ENCODE data around the gene RPL28. TPM values are rescaled to one million over a fixed set of nuclear protein-coding genes. Genes with fewer than 3 reads are reported as not detected.

The RPL28 gene
- total and polyA plus RNA-seq, 10 of the 15 experiments (the other 5 are each of a cell fraction or from before 2014, with no cell fraction given) = 260 to 3,542 (median 891) TPM

DNA sequence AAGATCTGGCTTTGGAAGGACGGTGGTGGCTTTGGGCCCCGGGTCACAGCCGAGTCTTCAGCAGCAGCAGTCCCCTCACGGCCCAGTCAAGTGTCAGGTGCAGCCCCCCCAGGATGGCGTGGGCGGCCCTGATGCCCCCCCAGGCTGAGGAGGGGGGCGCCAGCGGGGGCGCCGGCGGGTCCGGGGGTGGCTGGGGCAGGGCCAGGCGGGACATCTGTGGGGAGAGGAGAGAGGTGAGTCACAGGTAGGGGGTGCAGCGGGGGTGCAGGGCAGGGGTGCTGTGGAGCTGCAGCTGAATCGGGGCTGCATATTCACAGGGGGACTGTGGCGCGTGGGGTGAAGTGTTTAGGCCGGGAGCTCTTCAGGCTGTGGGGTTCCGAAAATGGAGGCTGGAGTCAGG lies 19.8 kb upstream of the RPL28 start:
- BruUV-seq (replicated peaks) = no TSS peak
- no peak overlapping the region for H3K4me3 ChIP-seq
- H4K20me1 ChIP-seq (ENCODE audit: control insufficient read depth, insufficient read depth) = no peaks in the 10 kb centered on the region
- no peak overlapping the region for H3K4me2 ChIP-seq (ENCODE audit: control insufficient read depth, insufficient read depth)
- H3K9ac ChIP-seq (ENCODE audit: control insufficient read depth, insufficient read depth, low read length) = no peak overlapping the region
- ATAC-seq (no peak), DNase-seq (ENCODE audit: low read depth, low spot score) (no peak), FAIRE-seq (no peak)
- no peak overlapping the region for H2AFZ ChIP-seq (ENCODE audit: control insufficient read depth, low read depth, low read length)
- in situ Hi-C loops (cut with MboI) = no loop called here
- H3K27me3 ChIP-seq (replicated peaks in 1 of 2; ENCODE audit: control insufficient read depth in 2 of 2, insufficient read depth in 2 of 2, low read length in 1 of 2) = peaks cover 3 to 10% of the 10 kb centered on the region in 2 experiments
- ChIA-PET SMC1A (ENCODE audit: uncharacterized antibody, unreplicated experiment) (no interaction called here), CTCF (interaction anchor here (1.3 kb wide), 1 partner anchor 138 kb away, joined by 3 read pairs; no protein-coding TSS in a partner anchor), RAD21 (ENCODE audit: unreplicated experiment) (no interaction called here), POLR2A (no interaction called here)
- H3K36me3 ChIP-seq (ENCODE audit: control insufficient read depth in 2 of 2, insufficient read depth in 2 of 2, low read length in 1 of 2) = no peaks in the 10 kb centered on the region
- intact Hi-C loops (cut with micrococcal nuclease; ENCODE audit: unreplicated experiment) = no loop called here
- H3K4me1 ChIP-seq (ENCODE audit: control insufficient read depth, insufficient read depth, low read length) = no peaks in the 10 kb centered on the region
- WGBS (ENCODE audit: insufficient coverage, insufficient replicate concordance, low lambda C conversion rate, missing lambda C conversion rate) = 59% methylated on average over 11 of the region's 19 CpGs
- no peak overlapping the region for H3K27ac ChIP-seq (ENCODE audit: control insufficient read depth, insufficient read depth)
- H3K79me2 ChIP-seq (ENCODE audit: control insufficient read depth, insufficient read depth, low read length) = no peaks in the 10 kb centered on the region
- H3K9me3 ChIP-seq (replicated peaks; ENCODE audit: control insufficient read depth, insufficient read depth, low read length) = no peaks in the 10 kb centered on the region
- TF ChIP-seq FOS (IDR thresholded peaks at IDR 0.05; ENCODE audit: borderline replicate concordance, extremely low read depth, insufficient read length) = no peak
- no peak for TF ChIP-seq ZSCAN29 (IDR thresholded peaks at IDR 0.05)
- no peak for TF ChIP-seq YY1 (IDR thresholded peaks at IDR 0.05; ENCODE audit: low read depth, low read length)
- no peak for TF ChIP-seq IRF4 (IDR thresholded peaks at IDR 0.05; ENCODE audit: low read depth, low read length)

DNA sequence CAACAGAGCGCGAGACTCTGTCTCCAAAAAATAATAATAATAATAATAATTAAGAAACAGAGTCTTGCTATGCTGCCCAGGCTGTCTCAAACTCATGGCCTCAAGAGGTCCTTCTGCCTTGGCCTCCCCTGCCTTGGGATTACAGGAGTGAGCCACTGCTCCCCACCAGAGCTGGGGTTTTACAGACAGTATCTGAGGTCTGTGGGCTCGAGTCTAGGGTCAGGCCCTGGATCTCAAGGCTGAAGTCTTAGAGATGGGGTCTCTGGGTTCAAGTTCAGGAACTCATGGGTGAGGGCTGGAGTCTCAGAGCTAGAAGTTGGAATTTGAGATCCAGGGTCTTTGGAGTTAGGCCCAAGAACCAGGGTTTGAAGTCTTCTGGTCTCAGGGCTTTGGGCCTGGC lies 18.9 kb upstream of the RPL28 start:
- no peak for DNase-seq (ENCODE audit: low read depth, low spot score)
- BruUV-seq (replicated peaks) = no TSS peak
- intact Hi-C loops (cut with micrococcal nuclease; ENCODE audit: unreplicated experiment) = no loop called here
- Histone ChIP-seq H4K20me1 (ENCODE audit: control insufficient read depth, insufficient read depth) (no peaks in the 10 kb centered on the region), H3K4me1 (ENCODE audit: control insufficient read depth, insufficient read depth, low read length) (no peaks in the 10 kb centered on the region), H3K27ac (ENCODE audit: control insufficient read depth, insufficient read depth) (no peak overlapping the region), H3K4me3 (no peak overlapping the region), H3K36me3 (ENCODE audit: control insufficient read depth in 2 of 2, insufficient read depth in 2 of 2, low read length in 1 of 2) (no peaks in the 10 kb centered on the region), H3K9me3 (replicated peaks; ENCODE audit: control insufficient read depth, insufficient read depth, low read length) (no peaks in the 10 kb centered on the region), H3K9ac (ENCODE audit: control insufficient read depth, insufficient read depth, low read length) (no peak overlapping the region), H3K4me2 (ENCODE audit: control insufficient read depth, insufficient read depth) (no peak overlapping the region), H3K27me3 (replicated peaks in 1 of 2; ENCODE audit: control insufficient read depth in 2 of 2, insufficient read depth in 2 of 2, low read length in 1 of 2) (peaks cover 3 to 10% of the 10 kb centered on the region in 2 experiments), H3K79me2 (ENCODE audit: control insufficient read depth, insufficient read depth, low read length) (no peaks in the 10 kb centered on the region), H2AFZ (ENCODE audit: control insufficient read depth, low read depth, low read length) (no peak overlapping the region)
- ChIA-PET POLR2A (interaction anchor here (0.6 kb wide), 1 partner anchor 29 kb away, joined by 3 read pairs; no protein-coding TSS in a partner anchor), CTCF (interaction anchor here (1.3 kb wide), 1 partner anchor 137 kb away, joined by 3 read pairs; no protein-coding TSS in a partner anchor), SMC1A (ENCODE audit: uncharacterized antibody, unreplicated experiment) (no interaction called here), RAD21 (ENCODE audit: unreplicated experiment) (no interaction called here)
- 61% methylated on average over 3 of the region's 3 CpGs for WGBS (ENCODE audit: insufficient coverage, insufficient replicate concordance, low lambda C conversion rate, missing lambda C conversion rate)
- in situ Hi-C loops (cut with MboI) = no loop called here
- no peak for FAIRE-seq
- ATAC-seq = no peak
- TF ChIP-seq PML (IDR thresholded peaks at IDR 0.05; ENCODE audit: low read length) = no peak
- no peak for TF ChIP-seq NR2F1 (conservative IDR thresholded peaks at IDR 0.05)
- no peak for TF ChIP-seq CEBPB (IDR thresholded peaks at IDR 0.05; ENCODE audit: borderline replicate concordance in 1 of 2, low read depth in 2 of 2, low read length in 2 of 2)
- TF ChIP-seq MYC (IDR thresholded peaks at IDR 0.05; ENCODE audit: insufficient read depth, insufficient read length, insufficient replicate concordance, low read length, severe bottlenecking) = no peak
- TF ChIP-seq SIN3A (IDR thresholded peaks at IDR 0.05; ENCODE audit: low read depth, low read length) = no peak
- TF ChIP-seq SMAD5 (IDR thresholded peaks at IDR 0.05; ENCODE audit: low read depth) = no peak
- no peak for TF ChIP-seq SREBF1 (IDR thresholded peaks at IDR 0.05; ENCODE audit: low read length)
- TF ChIP-seq, protein P1, sequence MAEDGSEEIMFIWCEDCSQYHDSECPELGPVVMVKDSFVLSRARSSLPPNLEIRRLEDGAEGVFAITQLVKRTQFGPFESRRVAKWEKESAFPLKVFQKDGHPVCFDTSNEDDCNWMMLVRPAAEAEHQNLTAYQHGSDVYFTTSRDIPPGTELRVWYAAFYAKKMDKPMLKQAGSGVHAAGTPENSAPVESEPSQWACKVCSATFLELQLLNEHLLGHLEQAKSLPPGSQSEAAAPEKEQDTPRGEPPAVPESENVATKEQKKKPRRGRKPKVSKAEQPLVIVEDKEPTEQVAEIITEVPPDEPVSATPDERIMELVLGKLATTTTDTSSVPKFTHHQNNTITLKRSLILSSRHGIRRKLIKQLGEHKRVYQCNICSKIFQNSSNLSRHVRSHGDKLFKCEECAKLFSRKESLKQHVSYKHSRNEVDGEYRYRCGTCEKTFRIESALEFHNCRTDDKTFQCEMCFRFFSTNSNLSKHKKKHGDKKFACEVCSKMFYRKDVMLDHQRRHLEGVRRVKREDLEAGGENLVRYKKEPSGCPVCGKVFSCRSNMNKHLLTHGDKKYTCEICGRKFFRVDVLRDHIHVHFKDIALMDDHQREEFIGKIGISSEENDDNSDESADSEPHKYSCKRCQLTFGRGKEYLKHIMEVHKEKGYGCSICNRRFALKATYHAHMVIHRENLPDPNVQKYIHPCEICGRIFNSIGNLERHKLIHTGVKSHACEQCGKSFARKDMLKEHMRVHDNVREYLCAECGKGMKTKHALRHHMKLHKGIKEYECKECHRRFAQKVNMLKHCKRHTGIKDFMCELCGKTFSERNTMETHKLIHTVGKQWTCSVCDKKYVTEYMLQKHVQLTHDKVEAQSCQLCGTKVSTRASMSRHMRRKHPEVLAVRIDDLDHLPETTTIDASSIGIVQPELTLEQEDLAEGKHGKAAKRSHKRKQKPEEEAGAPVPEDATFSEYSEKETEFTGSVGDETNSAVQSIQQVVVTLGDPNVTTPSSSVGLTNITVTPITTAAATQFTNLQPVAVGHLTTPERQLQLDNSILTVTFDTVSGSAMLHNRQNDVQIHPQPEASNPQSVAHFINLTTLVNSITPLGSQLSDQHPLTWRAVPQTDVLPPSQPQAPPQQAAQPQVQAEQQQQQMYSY (CRISPR knock-in tag; IDR thresholded peaks at IDR 0.05) = no peak
- no peak for TF ChIP-seq ZNF622 (IDR thresholded peaks at IDR 0.05)
- TF ChIP-seq MYB (IDR thresholded peaks at IDR 0.05; ENCODE audit: borderline replicate concordance, low read depth, low read length) = no peak
- no peak for TF ChIP-seq RFX5 (IDR thresholded peaks at IDR 0.05; ENCODE audit: low read depth, low read length)
- no peak for TF ChIP-seq ZNF217 (IDR thresholded peaks at IDR 0.05)
